Left colon (tissue), 2 donors: ENCODE data around the gene LRRC46. TPM values are rescaled to one million over a fixed set of nuclear protein-coding genes. Genes with fewer than 3 reads are reported as not detected.

ENCODE experiments used
- ATAC-seq: fragments of 200-7000 bp; cut with Tn5 transposase; one replicate; pipeline ENCODE4 v1.9.1; 2020; ENCODE audit warnings: mild to moderate bottlenecking, moderate library complexity
- DNase-seq, 2 donors: peaks; one replicate each; pipeline ENCODE4 v3.0.0-alpha.2; 2020
- intact Hi-C, 2 donors: fragments of 100-400 bp; cut with DNase I in 1 of 2; cut with micrococcal nuclease in 1 of 2; formaldehyde crosslinking; loops; one replicate each; pipeline versions ENCODE4 v1.11.2 to v1.14.0; 2022; cut with DNase I, micrococcal nuclease
- total RNA-seq, 2 donors: library from RNA; stranded (reverse); fragmentation: NEBNext Ultra II Directional; extraction: Animal tissue kit (Norgen Biotek cat#: 25700); gene quantifications; one replicate each; pipeline ENCODE4 v1.2.1, GENCODE V29; 2021
- donor health status: DM: no; HTN: no; CAD: no.
- donor health status: DM: yes; HTN: yes; CAD: no.

LRRC46 gene
- total RNA-seq, 2 donors from 2014 or later = 0.42 TPM; not detected in 1

DNA sequence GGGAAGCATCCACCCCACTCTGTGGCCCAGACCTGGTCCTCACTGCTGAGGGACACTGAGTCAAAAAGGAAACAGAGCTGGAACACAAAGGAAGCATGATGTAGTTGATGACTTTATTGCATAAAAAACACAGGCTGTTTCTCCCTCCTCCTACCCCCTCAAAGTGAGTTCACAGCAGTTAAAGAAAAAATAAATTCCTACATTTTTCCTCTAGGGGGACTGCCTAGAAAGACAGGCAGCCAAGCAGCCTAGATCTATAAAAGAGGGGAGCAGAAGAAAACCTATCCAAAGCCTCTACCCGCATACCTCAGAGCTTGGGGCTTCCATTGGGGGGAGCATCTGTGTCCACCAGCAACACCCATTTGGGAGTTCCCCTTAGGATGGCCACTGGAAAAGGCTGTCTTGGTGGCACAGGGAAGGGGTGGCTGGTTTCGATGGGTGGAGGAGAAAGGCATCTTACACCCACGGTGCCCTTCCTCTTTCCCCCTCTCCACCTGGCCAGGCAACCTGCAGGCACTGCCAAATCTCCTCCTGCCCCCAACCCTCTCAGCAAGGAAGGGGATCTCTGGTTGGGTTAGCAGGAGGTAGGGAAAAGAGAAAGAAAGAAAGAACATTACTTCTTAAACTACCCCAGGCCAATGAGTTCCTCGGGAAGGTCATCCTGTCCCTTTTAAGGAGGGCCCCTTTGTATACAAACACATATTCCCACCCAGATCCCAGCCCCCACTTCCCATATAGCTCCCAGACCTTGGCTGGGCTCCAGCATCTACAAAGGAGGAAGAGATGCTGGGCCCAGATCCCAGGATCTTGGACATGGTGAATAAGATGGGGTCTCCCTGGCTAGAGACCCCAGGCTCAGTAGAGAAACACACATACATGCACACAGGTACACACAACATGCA lies 13.6 kb downstream of the LRRC46 start:
- intact Hi-C loops = loop anchor here (5.0 to 10.0 kb wide), 2 partner anchors 42 to 100 kb away; partner anchors contain the start of gene PNPO (in 1 of the 2)
- DNase-seq = no peak

DNA sequence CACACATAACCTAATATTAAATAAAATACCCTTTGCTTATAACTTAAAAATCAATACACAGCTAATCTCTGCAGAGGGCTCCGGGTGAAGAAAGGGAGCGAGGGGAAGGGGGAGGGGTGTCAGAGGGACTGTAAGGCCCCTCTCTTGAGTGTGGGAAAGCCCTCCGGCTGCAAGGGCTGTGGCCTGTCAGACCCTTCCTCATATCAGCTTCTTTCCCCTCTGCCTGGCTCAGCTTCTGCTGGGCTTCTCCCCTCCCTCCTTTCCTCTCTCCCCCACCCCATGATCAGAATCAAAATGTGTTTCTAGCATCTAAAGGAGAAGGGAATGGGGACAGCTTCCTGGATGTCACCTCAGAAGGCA lies 14.2 kb downstream of the LRRC46 start:
- DNase-seq (no peak), ATAC-seq (no peak)
- intact Hi-C loops = loop anchor here in 1 of 2 donors (10.0 kb wide), 1 partner anchor 99 kb away; the partner anchor contains the start of gene PNPO

More for the DNA sequence above, 13.6 kb downstream of the LRRC46 start:
- ATAC-seq = no peak

DNA sequence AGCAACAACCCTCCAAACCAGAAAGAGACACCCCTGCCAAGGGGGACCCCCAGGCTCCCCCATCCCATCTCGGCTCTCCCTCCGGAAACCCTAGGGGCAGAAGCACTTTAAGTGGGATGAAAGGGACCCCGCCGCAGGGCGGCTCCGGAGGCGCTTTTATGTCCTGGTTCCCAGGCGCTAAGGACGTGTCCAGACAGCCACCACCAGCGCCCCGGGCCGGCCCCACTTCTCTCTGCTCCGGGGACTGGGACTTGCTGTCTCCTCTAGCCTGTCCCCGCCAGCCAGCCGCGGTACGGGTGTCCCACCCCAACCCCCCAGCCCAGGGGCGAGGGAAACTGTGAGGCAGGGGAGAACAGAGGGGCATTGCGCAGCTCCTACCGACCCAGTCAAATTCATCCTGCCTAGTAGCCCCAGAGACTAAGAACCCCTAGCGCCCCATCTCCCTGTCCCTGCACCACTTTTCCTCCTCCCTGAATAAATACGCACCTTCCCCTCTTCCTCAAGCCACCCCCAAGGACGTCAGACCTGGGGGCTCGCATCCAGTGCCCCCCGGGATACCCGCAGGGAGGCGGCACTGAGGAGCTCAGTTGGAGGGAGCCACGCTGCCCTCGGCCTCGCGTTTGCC lies 15.4 kb downstream of the LRRC46 start:
- intact Hi-C loops = loop anchor here in 1 of 2 donors (10.0 kb wide), 1 partner anchor 98 kb away; the partner anchor contains the start of gene PNPO
- DNase-seq = no peak
- ATAC-seq = no peak

DNA sequence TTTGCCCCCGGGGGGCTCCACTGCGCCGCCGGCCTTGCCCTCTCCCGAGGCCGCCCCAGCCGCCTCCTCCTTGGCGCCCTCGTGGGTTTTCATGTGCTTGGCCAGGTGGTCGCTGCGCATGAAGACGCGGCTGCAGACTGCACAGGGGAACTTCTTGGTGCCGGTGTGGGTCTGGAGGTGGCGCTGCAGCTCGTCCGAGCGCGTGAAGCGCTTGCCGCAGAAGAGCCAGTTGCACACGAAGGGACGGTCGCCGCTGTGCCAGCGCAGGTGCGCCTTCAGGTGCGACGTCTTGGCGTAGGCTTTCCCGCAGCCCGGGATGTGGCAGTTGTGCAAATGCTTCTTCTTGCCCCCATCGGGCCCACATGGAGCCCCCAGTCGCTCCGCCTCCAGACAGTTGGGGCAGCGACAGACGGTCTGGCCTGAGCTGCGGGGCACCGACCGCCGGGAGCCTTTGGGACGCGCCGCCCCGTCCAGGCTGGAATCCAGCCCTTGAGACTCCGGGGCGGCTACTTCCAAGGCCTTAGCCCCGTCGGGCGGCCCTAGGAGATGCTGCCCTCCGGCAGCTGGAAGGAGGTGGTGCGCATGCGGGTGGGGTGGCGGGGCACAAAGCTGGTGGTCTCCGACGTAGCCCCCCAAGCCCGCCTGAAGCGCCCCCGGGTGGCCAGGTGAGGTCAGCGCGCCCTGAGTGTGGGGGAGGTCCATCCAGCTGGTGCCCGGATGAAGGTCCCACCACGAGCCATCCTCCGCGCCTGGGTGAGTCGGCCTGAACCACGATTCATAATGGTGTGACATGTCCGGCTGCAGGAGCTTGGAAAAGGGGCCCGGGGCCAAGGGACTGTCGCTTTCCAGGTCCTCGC lies 16.1 kb downstream of the LRRC46 start:
- intact Hi-C loops = loop anchor here in 1 of 2 donors (10.0 kb wide), 1 partner anchor 97 kb away; the partner anchor contains the start of gene PNPO
- ATAC-seq = no peak
- no peak for DNase-seq

DNA sequence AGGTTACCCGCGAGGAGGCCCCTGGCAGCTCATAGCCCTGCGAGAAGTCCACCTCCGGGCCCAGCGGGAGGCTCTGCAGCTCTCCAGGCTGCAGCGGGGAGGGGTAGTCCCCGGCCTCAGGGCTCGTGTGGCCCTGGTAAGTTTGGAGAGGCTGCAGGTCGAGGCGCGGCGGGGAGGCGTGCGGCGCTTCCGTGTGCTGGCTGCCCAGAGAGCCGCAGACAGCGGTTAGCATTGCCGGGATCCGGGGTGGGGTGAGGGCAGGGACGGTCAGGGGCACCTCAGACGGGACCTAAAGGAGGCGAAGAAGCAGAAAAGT lies 16.7 kb downstream of the LRRC46 start:
- no peak for ATAC-seq
- intact Hi-C loops = loop anchor here in 1 of 2 donors (10.0 kb wide), 1 partner anchor 97 kb away; the partner anchor contains the start of gene PNPO

DNA sequence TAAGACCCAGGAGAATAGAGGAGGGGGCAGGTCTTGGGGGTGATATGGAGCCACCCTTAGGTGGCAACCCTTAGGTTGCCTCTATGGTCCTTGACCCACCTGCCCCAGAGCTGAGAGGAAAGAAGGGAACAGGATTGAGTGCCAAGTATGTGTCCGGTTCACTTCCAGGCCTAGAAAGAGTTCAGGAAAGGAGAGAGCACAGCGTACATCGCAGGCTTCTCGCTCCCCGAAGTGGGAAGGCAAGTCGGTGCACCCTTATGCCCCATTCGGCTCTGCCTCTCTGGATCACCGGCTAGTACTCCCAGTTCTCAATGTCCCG lies 18.9 kb downstream of the LRRC46 start:
- ATAC-seq = peak; percentile 35
- DNase-seq = no peak
- intact Hi-C loops = no loop called here

More for the DNA sequence above, 16.7 kb downstream of the LRRC46 start:
- no peak for DNase-seq

DNA sequence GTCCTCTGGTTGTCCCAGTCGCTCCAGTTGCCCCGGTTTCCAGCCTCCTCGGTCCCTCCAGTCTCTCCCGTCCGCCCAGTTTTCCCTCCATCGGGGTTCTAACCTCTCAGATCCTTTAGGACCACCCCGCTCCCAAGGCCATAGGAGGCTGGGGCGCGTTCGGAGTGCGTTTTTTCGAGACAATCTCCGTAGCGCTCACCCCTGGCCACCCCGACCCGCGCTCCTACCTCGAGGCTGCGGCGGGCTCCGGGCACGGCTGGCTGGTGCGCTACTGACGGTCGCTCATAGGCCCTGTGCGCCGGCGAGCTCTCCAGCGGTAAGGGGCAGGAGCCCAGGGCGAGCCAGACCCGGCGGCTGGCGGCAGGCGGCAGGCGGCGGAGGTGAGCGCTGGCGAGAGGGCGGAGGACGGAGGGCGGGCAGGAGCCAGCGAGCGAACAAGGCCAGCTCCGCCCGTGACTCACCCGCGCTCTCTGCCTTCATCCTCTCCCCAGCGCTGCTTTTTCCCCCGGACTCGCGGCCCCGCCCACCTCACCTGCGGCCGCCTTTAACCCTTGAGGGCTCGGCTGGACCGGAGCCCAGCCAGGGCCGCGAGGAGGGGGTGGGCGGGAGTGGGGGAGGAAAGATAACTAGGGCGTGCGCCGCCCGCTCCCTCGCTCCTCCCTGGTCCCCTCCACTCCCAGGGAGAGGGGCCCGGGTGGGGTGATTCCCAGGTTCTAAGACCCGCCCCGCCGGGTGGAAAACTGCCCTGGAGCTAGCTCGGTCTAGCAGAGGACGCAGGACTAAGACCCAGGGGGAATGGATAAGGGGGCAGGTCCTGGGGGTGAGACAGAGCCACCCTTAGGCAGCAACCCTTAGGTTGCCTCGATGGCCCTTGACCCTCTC lies 19.5 kb downstream of the LRRC46 start, which contains the start of gene SP6:
Gene SP6, minus strand, starts transcription at position 472 of the 882 bp plus-strand sequence. CDS start 2,734 bp downstream, outside the sequence.
- intact Hi-C loops = no loop called here
- DNase-seq (peak; percentile 86 to 91), ATAC-seq (peak; percentile 96)

DNA sequence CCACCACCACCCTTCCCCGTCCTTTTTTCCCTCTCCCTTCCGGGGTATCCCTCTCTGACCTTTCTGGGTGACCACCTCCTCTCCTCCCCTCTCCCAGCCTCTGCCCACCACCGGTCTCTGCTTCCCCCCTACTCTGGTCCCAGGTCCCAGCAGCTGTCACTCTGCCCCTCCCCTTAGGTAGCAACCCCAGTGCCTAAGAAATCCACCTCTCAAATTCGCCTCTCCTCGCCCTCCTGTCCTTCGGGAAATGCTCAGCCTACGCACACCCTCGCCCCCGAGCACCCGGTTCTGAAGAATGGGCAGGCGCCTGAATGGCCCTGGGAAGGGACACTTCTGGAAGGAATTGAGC lies 20.3 kb downstream of the LRRC46 start:
- intact Hi-C loops = no loop called here
- ATAC-seq (no peak), DNase-seq (no peak)

DNA sequence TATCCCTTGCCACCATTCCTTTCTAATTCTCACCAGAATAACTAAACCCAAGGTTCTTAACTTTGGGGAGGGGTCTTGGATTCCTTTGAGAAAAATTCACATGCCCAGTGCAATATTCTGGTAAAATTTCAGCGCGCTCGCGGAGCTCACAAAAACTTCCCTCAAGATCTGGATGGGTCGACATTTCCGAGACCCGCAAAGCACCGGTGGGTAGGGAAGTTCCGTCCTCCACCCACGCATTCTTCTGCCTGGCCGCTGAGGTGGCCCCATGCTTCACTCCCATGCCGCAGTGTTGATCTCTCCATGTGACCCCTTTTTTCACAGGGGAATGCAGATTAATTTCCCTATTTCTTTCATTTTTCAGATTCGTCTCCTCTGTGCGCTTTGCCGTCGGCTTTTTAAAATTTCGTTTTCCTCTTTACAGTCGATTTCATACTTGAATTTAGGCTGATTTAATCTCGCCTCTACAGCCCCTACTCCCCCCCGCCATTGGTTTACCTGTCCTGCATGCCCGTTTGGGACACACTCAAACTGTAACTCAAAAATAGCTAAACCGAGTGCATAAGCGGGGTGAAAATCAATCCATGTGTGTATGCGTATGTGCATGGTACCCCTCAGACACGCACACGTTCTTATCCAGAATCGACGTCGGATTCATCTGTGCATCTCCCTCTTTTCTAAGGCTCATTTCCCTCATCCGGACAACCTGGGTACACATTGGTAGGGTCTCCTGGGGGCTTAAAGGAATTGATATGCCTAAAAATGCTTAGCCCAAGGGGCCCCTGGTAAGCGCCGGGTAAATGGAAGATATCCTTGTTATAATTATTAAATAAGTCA lies 20.9 kb downstream of the LRRC46 start:
- DNase-seq (no peak), ATAC-seq (no peak)
- intact Hi-C loops = no loop called here

DNA sequence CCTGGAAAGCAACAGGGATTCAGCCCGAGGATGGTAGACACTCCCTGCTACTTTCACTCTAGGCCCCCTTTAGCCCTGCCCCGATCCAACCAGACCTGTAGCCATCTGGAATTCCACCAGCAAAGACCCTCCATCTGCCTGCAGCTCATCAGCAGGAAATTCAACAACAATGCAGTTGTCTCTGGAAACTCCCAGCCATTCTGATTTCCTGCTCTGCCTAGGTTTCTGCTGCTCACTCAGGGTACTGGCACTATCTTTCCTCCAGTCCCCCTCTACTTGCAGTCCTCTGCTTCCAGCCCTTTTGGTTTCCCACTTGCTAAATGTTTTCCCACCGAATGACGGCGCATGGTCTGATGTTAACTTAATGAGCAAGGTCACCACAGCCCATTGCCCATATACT lies 22.1 kb downstream of the LRRC46 start:
- ATAC-seq = no peak
- intact Hi-C loops = no loop called here
- DNase-seq = no peak

DNA sequence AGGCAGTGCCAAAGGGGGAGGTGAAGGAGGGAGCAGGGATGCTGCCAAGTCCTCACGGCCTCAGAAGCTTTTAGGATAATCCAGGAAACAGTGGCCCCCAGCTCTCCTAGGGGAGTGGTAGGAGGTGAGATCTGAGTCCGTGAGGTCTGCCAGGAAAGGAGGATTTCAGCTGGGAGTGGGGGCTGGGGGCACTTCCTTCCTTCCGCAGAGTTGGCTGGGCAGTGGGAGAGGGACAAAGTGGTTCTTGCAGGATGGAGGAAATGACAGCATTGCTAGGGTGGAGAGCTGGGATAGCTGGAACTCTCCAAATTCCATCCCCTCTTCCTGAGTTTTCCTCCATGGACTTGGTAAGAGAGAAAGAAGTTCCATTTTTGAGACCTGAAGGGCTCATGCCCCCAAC lies 24.3 kb downstream of the LRRC46 start:
- DNase-seq = no peak
- no peak for ATAC-seq
- intact Hi-C loops = no loop called here

DNA sequence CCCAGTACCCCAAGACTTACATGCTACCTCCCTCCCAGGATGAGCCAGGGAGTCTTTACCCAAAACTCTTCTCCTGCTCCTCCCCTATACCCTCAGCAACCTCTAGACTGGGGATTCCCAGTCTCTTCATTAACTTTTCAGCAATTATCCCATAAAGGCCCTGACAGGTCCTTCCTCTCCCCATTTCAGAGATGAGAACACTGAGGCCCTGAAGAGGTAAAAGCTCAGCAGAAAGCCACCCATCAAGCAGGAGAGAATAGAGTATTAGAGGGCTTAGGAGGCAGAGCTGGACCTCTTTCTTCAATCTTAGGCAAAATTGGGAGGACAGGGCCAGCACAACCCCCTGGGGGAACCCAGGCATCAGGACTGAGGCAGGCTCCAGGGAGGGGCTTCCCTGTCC lies 25.4 kb downstream of the LRRC46 start:
- DNase-seq (no peak), ATAC-seq (no peak)
- intact Hi-C loops = no loop called here

DNA sequence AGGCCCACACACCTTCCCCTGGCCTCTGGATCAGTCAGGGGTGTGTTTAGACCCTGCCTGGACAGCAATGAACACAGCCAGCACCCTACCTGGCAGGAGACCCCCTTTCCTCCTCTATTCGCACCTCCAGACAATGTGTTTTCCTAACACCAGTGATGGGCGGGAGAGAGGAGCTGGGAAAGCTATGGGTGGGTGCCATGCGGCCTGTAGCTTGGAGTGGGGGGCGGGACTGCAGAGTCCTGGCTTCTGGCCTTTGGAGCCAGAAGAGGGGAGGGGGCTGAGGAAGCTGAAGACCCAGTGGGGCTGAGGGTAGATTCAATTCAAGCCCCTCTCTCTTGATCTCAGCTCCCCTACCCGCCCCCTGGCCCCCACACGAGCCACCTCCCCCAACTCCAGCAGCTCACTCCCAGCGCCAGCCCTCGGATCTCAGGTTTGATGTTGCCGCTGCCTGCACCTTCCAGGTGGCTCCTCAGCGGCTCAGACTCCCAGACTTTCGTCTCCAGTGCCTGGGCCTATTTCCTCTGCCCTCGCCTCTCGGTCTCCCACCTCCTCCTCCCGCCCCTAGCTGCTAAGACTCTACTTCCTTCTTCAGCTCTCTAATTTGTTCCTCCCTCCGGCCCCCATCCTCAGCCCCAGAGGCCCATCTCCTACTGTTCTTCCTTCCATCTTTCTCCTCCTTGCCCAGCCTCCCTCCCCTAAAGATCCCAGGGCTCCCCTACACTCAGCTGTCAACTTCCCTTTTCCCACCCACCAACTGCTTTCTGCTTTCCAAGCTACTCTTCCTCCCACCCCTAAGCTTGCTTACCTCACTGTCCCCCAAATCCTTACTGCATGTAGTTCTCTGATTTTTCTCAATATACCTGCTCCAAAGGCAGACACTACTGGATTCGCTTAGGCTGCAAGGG lies 26.3 kb downstream of the LRRC46 start:
- DNase-seq = no peak
- no peak for ATAC-seq
- intact Hi-C loops = no loop called here

DNA sequence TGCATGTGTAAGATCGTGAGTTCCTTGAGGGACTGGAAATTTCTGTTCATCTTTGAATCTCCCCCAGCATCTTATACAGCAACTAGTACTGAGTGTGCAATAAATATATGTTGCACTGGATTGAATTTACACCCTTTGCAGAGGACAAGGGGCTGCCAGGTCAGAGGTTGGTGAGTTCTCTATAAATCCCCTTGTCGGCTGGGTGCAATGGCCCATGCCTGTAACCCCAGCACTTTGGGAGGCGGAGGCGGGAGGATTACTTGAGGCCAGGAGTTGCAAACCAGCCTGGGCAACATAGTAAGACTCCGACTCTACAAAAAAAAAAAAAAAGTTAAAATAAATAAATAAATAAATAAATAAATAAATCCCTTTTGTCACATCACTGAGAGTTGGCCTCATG lies 28.9 kb downstream of the LRRC46 start:
- DNase-seq (no peak), ATAC-seq (no peak)
- intact Hi-C loops = no loop called here

DNA sequence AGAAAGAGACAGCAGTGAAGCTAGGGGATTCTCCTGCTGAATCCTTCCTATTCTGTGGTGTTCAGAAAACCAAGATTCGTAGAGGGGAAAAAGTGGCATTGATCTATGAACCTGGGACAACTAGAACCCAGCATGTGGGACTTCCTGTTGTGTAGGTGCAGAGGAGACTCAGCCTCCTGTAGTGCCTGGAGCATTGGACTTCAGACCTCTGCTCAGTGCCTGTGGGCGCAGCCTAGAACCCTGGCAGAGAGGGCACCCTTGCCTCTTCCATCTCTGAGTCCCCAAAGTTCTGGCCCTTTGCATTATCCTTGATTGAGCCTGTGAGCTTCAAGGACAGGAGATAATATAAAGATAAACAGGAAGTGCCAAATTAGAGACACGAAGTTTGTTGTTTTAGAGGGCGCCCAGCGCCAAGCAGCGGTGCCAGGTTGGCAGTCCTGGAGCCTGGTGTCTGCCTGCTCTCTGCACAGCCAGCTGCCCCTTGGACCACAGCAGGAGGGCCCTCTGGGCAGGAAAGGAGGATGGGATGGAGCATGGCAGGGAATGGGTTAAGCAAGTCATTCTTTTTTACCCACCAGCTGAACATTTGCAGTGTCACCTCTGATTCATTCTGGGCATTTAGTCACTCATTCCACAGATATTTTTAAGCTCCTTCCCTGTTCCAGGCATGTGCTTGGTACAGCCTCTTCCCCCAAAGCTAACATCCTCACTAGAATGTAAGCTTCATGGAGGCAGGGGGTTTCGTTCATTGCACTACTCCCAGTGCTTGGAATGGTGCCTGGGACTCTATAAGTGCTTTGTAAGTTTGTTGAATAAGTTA lies 31.4 kb downstream of the LRRC46 start:
- DNase-seq (no peak), ATAC-seq (peak; percentile 85)
- intact Hi-C loops = no loop called here

DNA sequence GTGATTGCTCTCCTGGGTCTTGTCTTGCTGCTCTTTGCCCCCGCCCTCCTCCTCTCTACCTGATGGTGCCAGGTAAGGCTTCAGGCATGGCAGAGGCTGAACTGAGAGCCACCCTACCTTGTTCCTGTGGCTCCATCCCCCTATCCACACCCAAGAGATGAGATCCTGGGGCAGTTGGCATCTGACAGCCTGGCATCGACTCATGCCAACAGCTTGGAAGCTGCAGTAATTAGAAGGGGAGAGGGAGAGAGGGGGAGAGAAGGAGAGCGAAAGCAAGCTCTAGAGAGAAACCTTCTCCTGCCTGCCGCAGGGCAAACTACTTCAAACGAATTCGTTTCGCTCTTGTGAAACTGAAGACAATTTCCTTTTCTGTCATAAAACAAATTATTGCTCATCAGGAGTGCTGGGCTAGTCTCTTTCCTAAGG lies 33.3 kb downstream of the LRRC46 start:
- intact Hi-C loops = no loop called here
- DNase-seq (no peak), ATAC-seq (peak; percentile 49)
